HG03565 (cell line): ENCODE data around the gene ZDHHC19.
"Not testable (repeated sequence)": the region's sequence is repeated elsewhere in the genome, so short reads cannot be mapped to it uniquely, and the experiment has no call there.

ENCODE experiments used
- ATAC-seq: cut with Tn5 transposase; IDR thresholded peaks from one replicate; pipeline ENCODE4 v1.9.1; 2021; ENCODE audit warnings: mild to moderate bottlenecking, moderate library complexity; ENCODE audit not compliant: unreplicated experiment

Gene ZDHHC19

GRCh38 chr3:196210673-196211556, at the start of gene ZDHHC19:
TSS of gene ZDHHC19 (minus strand) at chr3:196211400. CDS start at chr3:196211315, 85 bp downstream.
- no peak for ATAC-seq

- no peak for ATAC-seq
Measured at GRCh38 chr3:196260784-196261183, 49.6 kb upstream of the ZDHHC19 start.

GRCh38 chr3:196255776-196256175, 44.6 kb upstream of the ZDHHC19 start:
- no peak for ATAC-seq

- ATAC-seq, result no peak
Measured at GRCh38 chr3:196254376-196255283, 43.4 kb upstream of the ZDHHC19 start.

GRCh38 chr3:196251918-196252317, 40.7 kb upstream of the ZDHHC19 start:
- no peak for ATAC-seq

- no peak for ATAC-seq
Measured at GRCh38 chr3:196246612-196247308, 35.6 kb upstream of the ZDHHC19 start.

GRCh38 chr3:196244166-196244565, 33.0 kb upstream of the ZDHHC19 start:
- not testable (repeated sequence) for ATAC-seq

GRCh38 chr3:196241704-196242103, 30.5 kb upstream of the ZDHHC19 start:
- ATAC-seq, result no peak

GRCh38 chr3:196240424-196240823, 29.2 kb upstream of the ZDHHC19 start:
- no peak for ATAC-seq

GRCh38 chr3:196238612-196239560, 27.7 kb upstream of the ZDHHC19 start:
- ATAC-seq, result no peak

GRCh38 chr3:196237203-196237602, 26.0 kb upstream of the ZDHHC19 start:
- ATAC-seq, result no peak

- ATAC-seq, result no peak
Measured at GRCh38 chr3:196236223-196236622, 25.0 kb upstream of the ZDHHC19 start.

GRCh38 chr3:196235452-196236122, 24.4 kb upstream of the ZDHHC19 start:
- ATAC-seq, result no peak

- peak; percentile 8 for ATAC-seq
Measured at GRCh38 chr3:196232882-196233251, 21.7 kb upstream of the ZDHHC19 start.

GRCh38 chr3:196232154-196232881, 21.1 kb upstream of the ZDHHC19 start:
- ATAC-seq, result peak; percentile 50

- ATAC-seq, result no peak
Measured at GRCh38 chr3:196227629-196228493, 16.7 kb upstream of the ZDHHC19 start.

GRCh38 chr3:196227121-196227561, 15.9 kb upstream of the ZDHHC19 start:
- ATAC-seq, result no peak
